Astrocyte of the spinal cord (primary cell): ENCODE measurements around the gene VWA8.

Experiments used
- DNase-seq: peaks from one replicate; pipeline ENCODE4 v3.0.0; 2011; ENCODE audit warnings: low read depth, low spot score
- H3K4me3 ChIP-seq: 2 replicates; pipeline ENCODE4 v1.5.1; 2011; ENCODE audit warnings: low read depth, mild to moderate bottlenecking, low read length, moderate library complexity
- in situ Hi-C: cut with HindIII; loops from 2 replicates; pipeline ENCODE4 v1.10.0; 2017; ENCODE audit warnings: low sequenced_read_pairs
- TF ChIP-seq, protein P1 (sequence below): IDR thresholded peaks from 2 replicates; pipeline ENCODE4 v1.5.1; 2012; ENCODE audit warnings: low read depth, mild to moderate bottlenecking, low read length, inconsistent platforms

VWA8 gene

DNA sequence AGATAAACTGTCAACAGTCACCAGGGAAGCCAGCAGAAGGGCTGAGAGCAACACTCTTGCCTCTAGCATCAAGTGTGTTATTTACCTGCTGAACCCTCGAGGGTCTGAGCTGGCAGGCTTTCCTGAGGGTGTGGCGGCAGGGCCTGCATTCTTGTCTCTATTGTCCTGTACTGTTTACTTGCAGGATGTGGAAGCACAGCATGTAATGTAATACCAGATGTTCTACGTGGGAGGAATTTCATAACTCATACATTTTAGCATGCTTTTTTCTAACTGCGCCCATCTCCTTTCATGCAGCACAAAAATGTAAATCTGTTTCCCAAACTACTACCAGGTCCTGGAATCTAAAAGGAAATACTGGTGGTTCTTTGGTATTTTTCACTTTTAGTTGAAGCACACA is 350.5 kb downstream of the VWA8 start:
- TF ChIP-seq, protein P1, sequence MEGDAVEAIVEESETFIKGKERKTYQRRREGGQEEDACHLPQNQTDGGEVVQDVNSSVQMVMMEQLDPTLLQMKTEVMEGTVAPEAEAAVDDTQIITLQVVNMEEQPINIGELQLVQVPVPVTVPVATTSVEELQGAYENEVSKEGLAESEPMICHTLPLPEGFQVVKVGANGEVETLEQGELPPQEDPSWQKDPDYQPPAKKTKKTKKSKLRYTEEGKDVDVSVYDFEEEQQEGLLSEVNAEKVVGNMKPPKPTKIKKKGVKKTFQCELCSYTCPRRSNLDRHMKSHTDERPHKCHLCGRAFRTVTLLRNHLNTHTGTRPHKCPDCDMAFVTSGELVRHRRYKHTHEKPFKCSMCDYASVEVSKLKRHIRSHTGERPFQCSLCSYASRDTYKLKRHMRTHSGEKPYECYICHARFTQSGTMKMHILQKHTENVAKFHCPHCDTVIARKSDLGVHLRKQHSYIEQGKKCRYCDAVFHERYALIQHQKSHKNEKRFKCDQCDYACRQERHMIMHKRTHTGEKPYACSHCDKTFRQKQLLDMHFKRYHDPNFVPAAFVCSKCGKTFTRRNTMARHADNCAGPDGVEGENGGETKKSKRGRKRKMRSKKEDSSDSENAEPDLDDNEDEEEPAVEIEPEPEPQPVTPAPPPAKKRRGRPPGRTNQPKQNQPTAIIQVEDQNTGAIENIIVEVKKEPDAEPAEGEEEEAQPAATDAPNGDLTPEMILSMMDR, result no peak
- DNase-seq, result peak; percentile 81
- in situ Hi-C loops, result no loop called here
- H3K4me3 ChIP-seq, result no peak overlapping the region

DNA sequence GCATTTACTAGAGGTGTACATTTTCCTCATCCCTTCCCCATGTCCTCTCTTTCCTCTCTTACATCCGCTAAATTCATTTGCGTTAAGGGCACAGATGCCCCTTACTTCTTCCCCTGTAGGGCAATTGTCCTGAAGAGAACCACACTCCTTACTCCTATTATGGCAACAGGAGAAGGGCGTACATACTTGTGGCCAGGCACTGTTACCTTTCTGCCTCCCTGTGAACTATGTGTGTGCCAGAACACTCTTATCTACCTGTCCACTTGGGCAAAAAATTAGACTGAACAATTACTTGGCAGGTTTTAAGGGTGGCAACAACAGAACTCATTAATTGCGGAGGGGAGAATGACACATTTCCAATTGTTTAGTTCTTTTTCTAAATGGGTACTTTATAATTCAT is 351.1 kb downstream of the VWA8 start:
- TF ChIP-seq, protein P1, result no peak
- DNase-seq, result no peak
- no peak overlapping the region for H3K4me3 ChIP-seq
- in situ Hi-C loops, result no loop called here

DNA sequence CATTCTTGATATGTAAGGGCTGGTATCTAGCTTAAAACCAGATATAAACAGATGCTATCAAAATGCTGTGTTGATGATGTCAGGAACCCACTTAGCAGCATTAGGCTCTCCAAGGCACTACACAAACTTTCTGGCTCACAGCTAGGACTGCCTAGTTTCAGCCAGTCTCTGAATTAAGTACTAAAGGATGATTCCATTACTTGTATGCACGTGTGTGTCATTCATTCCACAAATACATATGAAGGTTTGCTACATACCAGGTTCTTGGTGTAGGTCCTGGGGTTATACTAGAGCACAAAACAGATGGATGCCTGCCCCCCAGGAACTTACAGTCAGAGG is 352.1 kb downstream of the VWA8 start:
- DNase-seq, result no peak

DNA sequence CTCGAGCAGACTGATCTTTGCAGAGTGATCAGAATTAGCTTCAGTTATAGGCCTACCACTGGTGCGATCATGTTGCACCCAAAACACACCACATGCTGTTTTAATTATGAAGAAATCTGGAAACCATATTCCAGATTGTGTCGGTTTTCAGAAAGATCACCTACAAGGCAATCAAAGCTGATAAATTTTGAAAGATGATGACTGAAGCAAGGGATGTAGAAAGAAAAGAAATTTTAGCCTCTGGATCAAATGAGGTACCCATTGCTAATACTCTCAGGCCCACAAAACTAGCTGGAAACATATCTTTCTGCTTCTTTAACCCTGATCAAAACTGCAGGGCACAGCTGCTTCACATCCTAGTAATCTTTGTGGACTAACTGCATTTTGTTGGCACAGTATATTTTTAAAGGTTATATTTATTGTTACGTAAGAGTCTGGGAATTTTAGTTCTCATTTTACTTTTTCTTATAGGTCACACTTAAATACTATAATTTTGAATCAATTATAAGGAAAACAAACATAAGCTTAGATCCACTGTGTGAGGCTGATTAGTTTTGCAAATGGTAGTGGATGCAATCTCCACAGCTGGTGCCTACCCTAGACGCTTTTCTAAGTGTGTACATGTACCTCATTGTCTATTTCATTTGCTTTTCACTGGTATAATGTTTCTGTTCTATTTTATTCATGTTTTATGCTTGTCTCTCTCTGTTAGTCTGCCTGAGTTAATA is 352.6 kb downstream of the VWA8 start:
- in situ Hi-C loops, result no loop called here
- TF ChIP-seq, protein P1, result no peak
- DNase-seq, result no peak
- H3K4me3 ChIP-seq, result no peak overlapping the region

More for the DNA sequence above, 352.1 kb downstream of the VWA8 start:
- TF ChIP-seq, protein P1, result no peak
- in situ Hi-C loops, result no loop called here
- H3K4me3 ChIP-seq, result no peak overlapping the region

DNA sequence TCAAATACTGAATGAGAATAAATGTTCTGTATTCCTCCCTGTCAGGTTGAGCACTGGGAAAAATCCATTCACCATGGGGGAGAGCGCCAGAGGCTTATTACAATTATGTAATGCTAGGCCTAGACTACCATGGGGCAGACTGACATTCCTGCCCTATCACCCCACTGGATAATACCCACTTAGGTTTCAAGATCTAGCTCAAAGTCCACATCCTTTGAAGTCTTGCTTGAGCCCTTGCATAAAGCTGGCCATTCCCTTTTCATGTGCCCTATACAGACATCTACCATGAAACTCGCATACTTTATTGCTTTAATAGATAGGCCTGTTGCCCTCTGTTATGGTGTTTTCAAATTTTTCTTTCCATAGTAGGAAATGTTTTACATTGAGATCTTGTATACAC is 354.3 kb downstream of the VWA8 start:
- TF ChIP-seq, protein P1, result no peak
- no peak for DNase-seq
- in situ Hi-C loops, result no loop called here
- no peak overlapping the region for H3K4me3 ChIP-seq

DNA sequence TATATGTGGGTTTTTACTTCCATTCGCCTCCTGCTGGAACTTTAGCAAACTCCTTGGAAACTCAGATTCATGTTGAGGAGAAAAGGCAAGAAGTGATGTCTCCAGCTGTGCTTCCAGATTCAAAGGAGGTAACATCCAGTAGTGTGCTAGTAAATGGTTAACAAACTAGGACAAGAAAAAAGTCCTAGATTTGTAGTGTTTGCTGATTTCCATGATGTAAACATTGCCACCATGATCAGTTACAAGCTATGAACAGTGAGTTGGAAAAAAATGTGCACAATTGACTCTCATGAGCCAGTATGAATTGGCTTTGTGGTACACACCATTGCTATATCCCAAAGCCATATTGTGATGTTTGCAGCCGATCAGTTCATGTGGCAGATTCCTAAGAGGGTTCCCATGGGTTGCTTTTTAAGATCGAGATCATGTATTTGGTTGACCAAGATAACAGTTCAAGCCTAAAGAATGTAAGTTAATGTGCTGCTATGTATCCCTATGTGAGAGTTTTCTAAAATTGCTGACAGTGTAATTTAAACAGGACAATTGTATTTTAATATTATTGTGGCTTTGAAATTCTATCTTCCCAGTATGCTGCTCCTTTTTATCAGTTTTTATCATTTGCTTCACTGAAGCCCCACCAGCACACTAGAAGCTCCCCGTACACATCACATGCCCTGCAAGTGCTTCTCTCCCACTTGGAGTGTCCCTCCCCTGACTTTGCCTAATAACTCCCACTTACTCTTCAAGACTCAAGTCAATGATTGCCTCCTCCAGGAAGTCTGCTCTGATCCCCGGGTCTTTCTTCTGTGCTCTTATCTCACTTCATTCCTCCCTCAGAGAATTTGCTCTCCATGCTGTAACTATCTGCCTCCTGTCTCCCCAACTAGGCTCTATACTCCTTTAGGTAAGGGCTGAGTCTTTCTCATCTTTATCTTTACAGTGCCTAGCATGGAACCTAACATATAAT is 355.3 kb downstream of the VWA8 start:
- in situ Hi-C loops, result no loop called here
- DNase-seq, result no peak
- TF ChIP-seq, protein P1, result no peak
- H3K4me3 ChIP-seq, result no peak overlapping the region
